ENCODE results near the gene C3orf20.

C3orf20 gene

GRCh38 chr3:14674841-14675240 lies at the start of gene C3orf20:
Gene C3orf20, plus strand, starts transcription at chr3:14675141. Its CDS starts 7,573 bp downstream, at chr3:14682714.
- no peak for TF ChIP-seq CTCF (IDR thresholded peaks at IDR 0.05; ENCODE audit: low read depth, low read length, missing control alignments)
- no peak for DNase-seq (ENCODE audit: low read depth)
- in situ Hi-C loops (cut with HindIII; ENCODE audit: low sequenced_read_pairs) = no loop called here
- no peak within 1 kb of the TSS for H3K4me3 ChIP-seq (ENCODE audit: low read depth, low read length)

GRCh38 chr3:14625443-14625842 lies 49.5 kb upstream of the C3orf20 start:
- DNase-seq (ENCODE audit: low read depth) = no peak
- TF ChIP-seq CTCF (IDR thresholded peaks at IDR 0.05; ENCODE audit: low read depth, low read length, missing control alignments) = no peak
- no peak overlapping the region for H3K4me3 ChIP-seq (ENCODE audit: low read depth, low read length)
- in situ Hi-C loops (cut with HindIII; ENCODE audit: low sequenced_read_pairs) = no loop called here

- no peak for TF ChIP-seq CTCF (IDR thresholded peaks at IDR 0.05; ENCODE audit: low read depth, low read length, missing control alignments)
- in situ Hi-C loops (cut with HindIII; ENCODE audit: low sequenced_read_pairs) = no loop called here
- H3K4me3 ChIP-seq (ENCODE audit: low read depth, low read length) = no peak overlapping the region
- DNase-seq (ENCODE audit: low read depth) = no peak
Measured at GRCh38 chr3:14627815-14628214, 47.1 kb upstream of the C3orf20 start.

DNA sequence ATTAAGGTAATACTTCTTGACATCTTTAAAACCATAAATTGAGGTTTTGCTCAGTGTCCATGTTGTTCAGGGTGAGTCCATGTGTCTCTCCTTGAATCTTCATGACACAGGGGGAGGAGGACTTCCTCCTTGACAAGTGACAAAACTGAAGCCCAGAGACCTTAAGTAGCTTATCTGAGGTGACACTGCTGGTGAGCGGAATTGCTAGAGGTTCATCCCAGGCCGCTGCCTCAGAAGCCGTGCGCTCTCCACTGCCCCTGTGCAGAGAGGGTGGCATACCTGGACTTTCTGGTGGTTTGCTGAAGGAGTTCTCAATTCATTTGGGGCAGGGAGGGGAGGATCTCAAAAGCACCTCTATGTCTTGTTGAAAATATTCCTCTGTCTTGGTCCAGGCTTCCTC lies 46.5 kb upstream of the C3orf20 start:
- in situ Hi-C loops (cut with HindIII; ENCODE audit: low sequenced_read_pairs) = no loop called here
- no peak for DNase-seq (ENCODE audit: low read depth)
- H3K4me3 ChIP-seq (ENCODE audit: low read depth, low read length) = no peak overlapping the region
- TF ChIP-seq CTCF (IDR thresholded peaks at IDR 0.05; ENCODE audit: low read depth, low read length, missing control alignments) = no peak

GRCh38 chr3:14630404-14631100 lies 44.4 kb upstream of the C3orf20 start:
- TF ChIP-seq CTCF (IDR thresholded peaks at IDR 0.05; ENCODE audit: low read depth, low read length, missing control alignments) = no peak

GRCh38 chr3:14631101-14631497 lies 43.8 kb upstream of the C3orf20 start:
- in situ Hi-C loops (cut with HindIII; ENCODE audit: low sequenced_read_pairs) = no loop called here
- TF ChIP-seq CTCF (IDR thresholded peaks at IDR 0.05; ENCODE audit: low read depth, low read length, missing control alignments) = no peak
- no peak overlapping the region for H3K4me3 ChIP-seq (ENCODE audit: low read depth, low read length)
- no peak for DNase-seq (ENCODE audit: low read depth)

More at GRCh38 chr3:14630404-14631100, 44.4 kb upstream of the C3orf20 start:
- in situ Hi-C loops (cut with HindIII; ENCODE audit: low sequenced_read_pairs) = no loop called here
- no peak for DNase-seq (ENCODE audit: low read depth)
- no peak overlapping the region for H3K4me3 ChIP-seq (ENCODE audit: low read depth, low read length)

Data from astrocyte of the cerebellum (primary cell).